Measurements from ENCODE around the gene TPK1. TPM values are rescaled to one million over a fixed set of nuclear protein-coding genes. Genes with fewer than 3 reads are reported as not detected.

The TPK1 gene
- total RNA-seq, 1 experiment from 2014 or later: 3.1 TPM

DNA sequence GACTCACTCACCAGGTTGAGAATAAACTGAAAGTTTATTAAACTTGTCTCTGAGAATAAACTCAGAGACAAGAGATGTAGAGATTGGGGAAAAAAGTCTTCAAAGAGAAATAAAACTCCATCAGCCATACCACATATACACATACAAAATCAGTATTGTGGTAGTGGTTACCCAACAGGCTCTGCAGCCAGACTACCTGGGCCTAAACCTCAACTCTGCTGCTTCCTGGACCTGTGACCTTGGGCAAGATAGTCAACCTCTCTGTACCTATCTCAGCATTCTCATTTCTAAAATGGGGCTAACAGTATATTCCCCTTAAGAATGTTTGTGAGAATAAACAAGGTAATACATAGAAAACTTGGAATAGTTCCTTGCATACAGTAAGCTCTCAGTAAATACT lies 15.3 kb downstream of the TPK1 start:
- no peak overlapping the region for H3K4me3 Mint-ChIP-seq
- TF ChIP-seq, protein P1, sequence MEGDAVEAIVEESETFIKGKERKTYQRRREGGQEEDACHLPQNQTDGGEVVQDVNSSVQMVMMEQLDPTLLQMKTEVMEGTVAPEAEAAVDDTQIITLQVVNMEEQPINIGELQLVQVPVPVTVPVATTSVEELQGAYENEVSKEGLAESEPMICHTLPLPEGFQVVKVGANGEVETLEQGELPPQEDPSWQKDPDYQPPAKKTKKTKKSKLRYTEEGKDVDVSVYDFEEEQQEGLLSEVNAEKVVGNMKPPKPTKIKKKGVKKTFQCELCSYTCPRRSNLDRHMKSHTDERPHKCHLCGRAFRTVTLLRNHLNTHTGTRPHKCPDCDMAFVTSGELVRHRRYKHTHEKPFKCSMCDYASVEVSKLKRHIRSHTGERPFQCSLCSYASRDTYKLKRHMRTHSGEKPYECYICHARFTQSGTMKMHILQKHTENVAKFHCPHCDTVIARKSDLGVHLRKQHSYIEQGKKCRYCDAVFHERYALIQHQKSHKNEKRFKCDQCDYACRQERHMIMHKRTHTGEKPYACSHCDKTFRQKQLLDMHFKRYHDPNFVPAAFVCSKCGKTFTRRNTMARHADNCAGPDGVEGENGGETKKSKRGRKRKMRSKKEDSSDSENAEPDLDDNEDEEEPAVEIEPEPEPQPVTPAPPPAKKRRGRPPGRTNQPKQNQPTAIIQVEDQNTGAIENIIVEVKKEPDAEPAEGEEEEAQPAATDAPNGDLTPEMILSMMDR (conservative IDR thresholded peaks at IDR 0.05): no peak
- Histone ChIP-seq H2BK15ac (ENCODE audit: low read depth, low read length) (no peak overlapping the region), H2BK5ac (ENCODE audit: insufficient read length, low read length) (no peak overlapping the region), H2BK12ac (ENCODE audit: insufficient read length, low read depth, low read length) (no peak overlapping the region), H2AK5ac (ENCODE audit: insufficient read length, low read length) (no peak overlapping the region), H3K23me2 (ENCODE audit: insufficient read length, low read depth, low read length, poor library complexity, severe bottlenecking) (no peaks in the 10 kb centered on the region), H3K79me1 (ENCODE audit: insufficient read depth, low read depth, low read length, poor library complexity, severe bottlenecking) (no peaks in the 10 kb centered on the region), H3K23ac (ENCODE audit: insufficient read length, low read depth, low read length) (no peak overlapping the region), H4K20me1 (ENCODE audit: control insufficient read depth, insufficient read depth, insufficient read length) (no peaks in the 10 kb centered on the region), H3K4ac (ENCODE audit: low read depth, low read length) (no peak overlapping the region), H2BK120ac (ENCODE audit: low read depth, low read length, poor library complexity, severe bottlenecking) (no peak overlapping the region), H3K18ac (ENCODE audit: insufficient read length, low read depth, low read length) (no peak overlapping the region), H4K91ac (ENCODE audit: insufficient read length, low read depth, low read length) (no peak overlapping the region), H3K27me3 (ENCODE audit: insufficient read depth, low read length) (no peaks in the 10 kb centered on the region), H2BK20ac (ENCODE audit: low read depth, low read length, poor library complexity, severe bottlenecking) (no peak overlapping the region), H3K4me2 (ENCODE audit: insufficient read depth, insufficient read length, low read length) (no peak overlapping the region), H3K79me2 (ENCODE audit: insufficient read depth, low read length) (no peaks in the 10 kb centered on the region), H2AFZ (ENCODE audit: low read length) (no peak overlapping the region), H3K27ac (ENCODE audit: insufficient read length, low read depth, low read length) (no peak overlapping the region), H3K14ac (ENCODE audit: insufficient read depth, low read length) (no peak overlapping the region), H3K9ac (ENCODE audit: extremely low read depth, insufficient read length, low read length) (no peak overlapping the region), H4K5ac (ENCODE audit: insufficient read length, low read depth, low read length) (no peak overlapping the region), H3K4me1 (ENCODE audit: insufficient read depth, low read length) (no peaks in the 10 kb centered on the region), H4K8ac (replicated peaks; ENCODE audit: insufficient read length, low read depth, low read length) (no peak overlapping the region), H3K56ac (ENCODE audit: insufficient read length, low read depth, low read length) (no peak overlapping the region), H3T11ph (ENCODE audit: low read length) (no peak overlapping the region), H3K9me3 (ENCODE audit: control insufficient read depth, low read depth, low read length) (no peaks in the 10 kb centered on the region)
- H3K27me3 Mint-ChIP-seq (ENCODE audit: low read depth): no peaks in the 10 kb centered on the region
- no peak overlapping the region for H3K27ac Mint-ChIP-seq
- no peaks in the 10 kb centered on the region for H3K36me3 Mint-ChIP-seq (ENCODE audit: insufficient read depth in 1 of 3, low read depth in 3 of 3)
- no peak for DNase-seq
- no peaks in the 10 kb centered on the region for H3K9me3 Mint-ChIP-seq
- H3K4me1 Mint-ChIP-seq: peaks cover 11 to 19% of the 10 kb centered on the region in 2 experiments

Data from H9 (cell line).